AG09309 (cell line): ENCODE measurements around the gene TTC8.
"Not testable (repeated sequence)": the region's sequence is repeated elsewhere in the genome, so short reads cannot be mapped to it uniquely, and the experiment has no call there.

Experiments
- DNase-seq: peaks from one replicate; pipeline ENCODE4 v3.0.0-alpha.2; 2010; ENCODE audit warnings: low read depth
- H3K4me3 ChIP-seq: 2 replicates; pipeline ENCODE4 v1.5.1; 2011; ENCODE audit warnings: mild to moderate bottlenecking, low read depth, low read length, moderate library complexity; ENCODE audit not compliant: control insufficient read depth
- CTCF ChIP-seq: IDR thresholded peaks from 2 replicates; pipeline ENCODE4 v1.5.1; 2011; ENCODE audit warnings: mild to moderate bottlenecking, low read depth, low read length, inconsistent platforms; ENCODE audit not compliant: insufficient read depth, control insufficient read depth; ENCODE audit errors: missing control alignments

TTC8 gene

DNA sequence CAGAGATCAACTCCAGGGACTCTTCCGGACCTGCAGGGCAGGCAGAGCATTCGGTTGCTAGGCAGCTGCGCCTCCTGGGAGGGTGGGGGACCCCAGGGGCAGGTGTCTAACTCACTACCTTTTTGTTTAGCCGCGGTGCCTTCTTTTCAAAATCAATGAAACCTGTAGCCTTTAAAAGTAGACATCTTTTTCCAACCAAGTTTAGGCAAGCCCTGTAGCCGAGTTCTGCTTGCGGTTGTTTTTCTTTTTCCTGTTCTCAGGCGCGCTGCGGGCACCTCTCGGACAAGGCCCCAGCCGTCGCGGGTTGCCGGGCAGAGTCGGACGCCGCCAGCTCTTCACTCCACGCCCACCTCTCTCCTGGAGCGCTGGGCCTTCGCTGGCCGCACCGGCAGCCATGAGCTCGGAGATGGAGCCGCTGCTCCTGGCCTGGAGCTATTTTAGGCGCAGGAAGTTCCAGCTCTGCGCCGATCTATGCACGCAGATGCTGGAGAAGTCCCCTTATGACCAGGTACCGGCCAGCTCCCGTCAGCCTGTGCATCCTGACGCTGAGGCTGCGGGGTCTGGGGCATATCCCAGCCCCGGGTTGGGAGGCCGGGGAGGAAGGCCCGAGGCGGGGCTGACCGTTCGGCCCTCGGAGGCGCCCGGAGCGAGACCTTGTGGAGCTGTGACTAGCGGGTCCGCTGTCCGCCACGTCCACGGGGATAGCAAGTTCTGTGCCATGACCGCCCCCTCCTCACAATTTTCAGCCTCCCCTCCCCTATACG lies at the start of gene TTC8:
TSS of gene TTC8 (plus strand) at position 338 of the 764 bp plus-strand sequence. CDS start at position 395, 57 bp downstream.
- DNase-seq, result peak; percentile 49

DNA sequence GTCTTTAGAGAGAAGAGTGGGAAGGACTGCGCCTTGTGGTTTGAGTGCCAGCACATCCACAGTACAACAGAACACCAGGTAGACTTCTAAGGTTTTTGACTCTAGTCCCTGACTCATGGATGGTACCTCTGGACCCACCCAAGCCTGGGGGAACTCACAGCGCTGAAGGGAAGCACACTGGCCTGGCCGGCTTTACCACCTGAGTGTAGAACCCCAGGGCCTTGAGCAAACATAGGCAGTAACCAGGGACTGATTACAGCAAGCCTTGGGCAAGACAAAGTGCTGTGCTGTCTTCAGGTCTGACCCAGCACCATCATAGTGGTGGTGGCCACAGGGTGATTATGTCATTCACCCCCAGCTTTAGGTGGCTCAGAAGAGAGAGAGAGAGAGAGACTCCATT lies 48.9 kb upstream of the TTC8 start:
- TF ChIP-seq CTCF, result no peak
- DNase-seq, result no peak
- H3K4me3 ChIP-seq, result no peak overlapping the region

More for the DNA sequence above, at the start of gene TTC8:
- TF ChIP-seq CTCF, result no peak
- H3K4me3 ChIP-seq, result peak within 1 kb of the TSS; percentile 91

DNA sequence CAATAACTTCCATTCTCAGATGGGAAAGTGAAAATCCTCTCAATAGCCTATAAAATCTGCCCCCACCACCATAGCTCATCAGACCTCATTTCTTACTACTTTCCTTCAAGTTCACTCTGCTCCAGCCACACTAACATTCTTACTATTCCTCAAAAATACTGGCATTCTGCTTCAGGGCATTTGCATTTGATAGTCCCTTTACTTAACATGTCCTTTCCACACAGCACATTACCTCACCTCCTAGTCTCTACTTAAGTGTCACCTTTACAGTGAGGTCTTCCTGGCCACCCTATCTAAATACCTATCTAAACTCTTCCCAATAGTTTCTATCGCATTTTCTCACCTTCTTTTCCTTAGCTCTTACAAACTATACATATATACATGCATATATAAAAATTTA lies 38.5 kb upstream of the TTC8 start:
- TF ChIP-seq CTCF, result no peak
- H3K4me3 ChIP-seq, result no peak overlapping the region
- DNase-seq, result no peak

GRCh38 chr14:88786715-88787114 lies 37.7 kb upstream of the TTC8 start:
- H3K4me3 ChIP-seq, result no peak overlapping the region
- no peak for TF ChIP-seq CTCF

GRCh38 chr14:88789573-88789972 lies 34.9 kb upstream of the TTC8 start:
- DNase-seq, H3K4me3 ChIP-seq: not testable (repeated sequence)

More at GRCh38 chr14:88786715-88787114, 37.7 kb upstream of the TTC8 start:
- DNase-seq, result no peak

DNA sequence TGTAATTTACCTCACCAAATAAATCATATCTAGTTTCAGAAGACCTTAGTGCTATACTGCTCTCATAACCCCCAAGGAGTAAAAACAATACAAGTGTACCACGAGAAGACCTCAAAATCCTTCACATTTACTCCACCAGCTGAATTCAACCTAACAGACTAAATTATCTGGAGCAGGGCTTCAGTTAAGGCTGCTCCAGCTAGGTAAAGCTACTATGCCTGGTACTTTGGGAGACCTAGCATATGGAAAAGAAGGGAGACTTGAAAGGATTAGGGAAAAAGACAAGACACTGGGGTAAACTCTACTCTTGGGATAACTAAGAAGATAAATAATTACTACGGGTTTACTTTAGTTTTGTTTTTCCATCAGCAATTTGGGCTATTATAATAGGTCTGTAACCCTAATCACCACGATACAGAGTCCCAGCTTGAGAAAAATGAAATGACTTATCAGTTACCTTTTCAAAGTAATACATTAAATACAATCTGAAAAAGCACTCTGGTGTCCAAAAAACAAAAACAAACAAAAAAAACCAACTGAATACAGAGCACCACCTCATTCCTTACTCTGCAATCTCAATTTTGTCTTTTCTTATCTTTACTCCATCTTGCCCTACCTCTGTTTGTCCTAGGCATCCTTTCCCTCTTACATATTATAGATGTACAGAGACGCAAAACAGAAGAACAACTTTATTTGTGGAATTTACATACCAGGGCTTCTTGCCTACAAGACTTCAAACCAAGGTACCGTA lies 33.8 kb upstream of the TTC8 start:
- no peak for DNase-seq
- no peak for TF ChIP-seq CTCF
- no peak overlapping the region for H3K4me3 ChIP-seq

DNA sequence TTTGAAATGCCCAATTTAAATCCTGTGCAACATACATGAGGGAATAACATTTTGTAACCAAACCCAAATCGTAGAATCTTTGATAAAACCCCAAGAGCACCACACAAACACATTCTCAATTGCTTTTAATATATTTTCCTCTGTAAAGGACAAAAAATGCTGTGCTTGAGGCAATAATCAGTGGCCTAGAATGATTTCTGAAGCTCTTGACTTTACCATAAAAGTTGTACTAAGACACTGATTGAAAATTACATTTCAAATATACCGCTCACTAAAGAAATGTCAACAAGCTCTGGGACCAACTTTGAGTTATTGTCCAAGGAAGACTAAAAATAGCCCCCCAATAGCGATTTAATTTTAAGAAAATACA lies 33.2 kb upstream of the TTC8 start:
- TF ChIP-seq CTCF, result no peak
- DNase-seq, result no peak
- no peak overlapping the region for H3K4me3 ChIP-seq
